ENCODE data around the gene PIK3R3.

GRCh38 chr1:46172321-46172720 is 39.9 kb upstream of the PIK3R3 start:
- TF ChIP-seq, protein P1, sequence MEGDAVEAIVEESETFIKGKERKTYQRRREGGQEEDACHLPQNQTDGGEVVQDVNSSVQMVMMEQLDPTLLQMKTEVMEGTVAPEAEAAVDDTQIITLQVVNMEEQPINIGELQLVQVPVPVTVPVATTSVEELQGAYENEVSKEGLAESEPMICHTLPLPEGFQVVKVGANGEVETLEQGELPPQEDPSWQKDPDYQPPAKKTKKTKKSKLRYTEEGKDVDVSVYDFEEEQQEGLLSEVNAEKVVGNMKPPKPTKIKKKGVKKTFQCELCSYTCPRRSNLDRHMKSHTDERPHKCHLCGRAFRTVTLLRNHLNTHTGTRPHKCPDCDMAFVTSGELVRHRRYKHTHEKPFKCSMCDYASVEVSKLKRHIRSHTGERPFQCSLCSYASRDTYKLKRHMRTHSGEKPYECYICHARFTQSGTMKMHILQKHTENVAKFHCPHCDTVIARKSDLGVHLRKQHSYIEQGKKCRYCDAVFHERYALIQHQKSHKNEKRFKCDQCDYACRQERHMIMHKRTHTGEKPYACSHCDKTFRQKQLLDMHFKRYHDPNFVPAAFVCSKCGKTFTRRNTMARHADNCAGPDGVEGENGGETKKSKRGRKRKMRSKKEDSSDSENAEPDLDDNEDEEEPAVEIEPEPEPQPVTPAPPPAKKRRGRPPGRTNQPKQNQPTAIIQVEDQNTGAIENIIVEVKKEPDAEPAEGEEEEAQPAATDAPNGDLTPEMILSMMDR (IDR thresholded peaks at IDR 0.05): no peak
- no peak for TF ChIP-seq POLR2A (IDR thresholded peaks at IDR 0.05)
